HG02870 (cell line): ENCODE data around the gene SUCLG1.

Source experiments
- ATAC-seq: cut with Tn5 transposase; IDR thresholded peaks from one replicate; pipeline ENCODE4 v1.9.1; 2021; ENCODE audit warnings: mild to moderate bottlenecking, moderate library complexity; ENCODE audit not compliant: unreplicated experiment

The SUCLG1 gene

GRCh38 chr2:84467389-84467788 lies 8.3 kb upstream of the SUCLG1 start:
- no peak for ATAC-seq

GRCh38 chr2:84461310-84461709 lies 2.2 kb upstream of the SUCLG1 start:
- no peak for ATAC-seq

- no peak for ATAC-seq
Observed at GRCh38 chr2:84460670-84461069, 1.6 kb upstream of the SUCLG1 start.

GRCh38 chr2:84459944-84460429 lies 907 bp upstream of the SUCLG1 start:
- ATAC-seq: no peak

- ATAC-seq: peak; percentile 28
Observed at GRCh38 chr2:84458551-84459017, 496 bp downstream of the SUCLG1 start.

GRCh38 chr2:84457686-84458085 lies 1.4 kb downstream of the SUCLG1 start:
- ATAC-seq: no peak

- ATAC-seq: no peak
Observed at GRCh38 chr2:84456156-84456555, 2.9 kb downstream of the SUCLG1 start.

- no peak for ATAC-seq
Observed at GRCh38 chr2:84454581-84454980, 4.5 kb downstream of the SUCLG1 start.

GRCh38 chr2:84452624-84453023 lies 6.5 kb downstream of the SUCLG1 start:
- ATAC-seq: no peak

- ATAC-seq: no peak
Observed at GRCh38 chr2:84451579-84451978, 7.5 kb downstream of the SUCLG1 start.

GRCh38 chr2:84450288-84451227 lies 8.5 kb downstream of the SUCLG1 start:
- ATAC-seq: no peak

- no peak for ATAC-seq
Observed at GRCh38 chr2:84449711-84450110, 9.4 kb downstream of the SUCLG1 start.

- ATAC-seq: no peak
Observed at GRCh38 chr2:84449055-84449454, 10.0 kb downstream of the SUCLG1 start.

- no peak for ATAC-seq
Observed at GRCh38 chr2:84443477-84443876, 15.6 kb downstream of the SUCLG1 start.

GRCh38 chr2:84442888-84443287 lies 16.2 kb downstream of the SUCLG1 start:
- ATAC-seq: peak; percentile 58

- ATAC-seq: no peak
Observed at GRCh38 chr2:84441505-84441904, 17.6 kb downstream of the SUCLG1 start.

GRCh38 chr2:84441036-84441435 lies 18.0 kb downstream of the SUCLG1 start:
- ATAC-seq: no peak

- no peak for ATAC-seq
Observed at GRCh38 chr2:84435345-84436025, 23.6 kb downstream of the SUCLG1 start.

GRCh38 chr2:84429328-84429727 lies 29.8 kb downstream of the SUCLG1 start:
- ATAC-seq: no peak

- ATAC-seq: peak; percentile 45
Observed at GRCh38 chr2:84427235-84428138, 31.6 kb downstream of the SUCLG1 start.

- no peak for ATAC-seq
Observed at GRCh38 chr2:84425310-84425709, 33.8 kb downstream of the SUCLG1 start.
